ENCODE results near the gene TRIM44. TPM values are rescaled to one million over a fixed set of nuclear protein-coding genes. Genes with fewer than 3 reads are reported as not detected.

The TRIM44 gene
- polyA plus RNA-seq, 2 of the 4 experiments (the other 2 are of a cell fraction), result 19.3 to 70.4 TPM

DNA sequence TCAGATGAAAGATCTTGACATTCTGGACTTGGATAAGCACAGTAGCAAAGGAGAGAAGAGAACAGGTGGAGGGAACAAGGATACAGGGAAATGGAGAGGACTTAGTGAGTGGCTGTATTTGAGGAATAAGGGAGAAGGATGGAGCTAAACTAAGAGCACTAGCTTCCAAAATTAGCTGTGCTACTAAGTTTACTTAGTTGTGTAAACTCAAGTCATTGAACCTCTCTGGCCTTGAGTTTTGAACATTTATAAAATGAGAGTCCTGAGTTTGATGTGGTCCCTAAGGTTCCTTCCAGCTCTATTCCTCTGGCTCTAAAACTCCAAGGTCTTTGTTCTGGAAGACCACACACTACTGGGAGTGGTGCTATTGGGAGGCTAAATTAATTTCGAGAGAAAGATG, 100.7 kb downstream of the TRIM44 start:
- DNase-seq (ENCODE audit: low read depth in 1 of 2, low spot score in 1 of 2) (no peak), FAIRE-seq (no peak), ATAC-seq (no peak)
- TF ChIP-seq EHF (CRISPR knock-in tag; IDR thresholded peaks at IDR 0.05), result no peak
- Histone ChIP-seq H3K4me2 (no peak overlapping the region), H3K27ac (no peak overlapping the region), H3K9me3 (no peaks in the 10 kb centered on the region), H3K4me3 (no peak overlapping the region), H3K4me1 (no peaks in the 10 kb centered on the region)
- ChIA-PET POLR2A (no interaction called here), CTCF (interaction anchor here (1.9 kb wide), 1 partner anchor 58 kb away, joined by 6 read pairs; no protein-coding TSS in a partner anchor)
- WGBS (ENCODE audit: missing lambda C conversion rate), result 85% methylated on average over 1 of the region's 1 CpG

- H3K9me3 ChIP-seq, result no peaks in the 10 kb centered on the region
- H3K4me1 ChIP-seq, result no peaks in the 10 kb centered on the region
- no peak for ATAC-seq
- no peak for DNase-seq (ENCODE audit: low read depth in 1 of 2, low spot score in 1 of 2)
- H3K4me2 ChIP-seq, result no peak overlapping the region
- POLR2A ChIA-PET, result no interaction called here
- CTCF ChIA-PET, result no interaction called here
- TF ChIP-seq ZFP36 (IDR thresholded peaks at IDR 0.05; ENCODE audit: borderline replicate concordance, partially characterized antibody), result no peak
- no peak for TF ChIP-seq CHD4 (IDR thresholded peaks at IDR 0.05; ENCODE audit: borderline replicate concordance)
- TF ChIP-seq HEYL (CRISPR knock-in tag; IDR thresholded peaks at IDR 0.05), result no peak
- TF ChIP-seq KDM1A (IDR thresholded peaks at IDR 0.05; ENCODE audit: low read depth), result no peak
- TF ChIP-seq HOXB5 (CRISPR knock-in tag; IDR thresholded peaks at IDR 0.05), result no peak
- TF ChIP-seq NFE2L2 (conservative IDR thresholded peaks at IDR 0.05; ENCODE audit: low read length), result no peak
- TF ChIP-seq ZC3H11A (IDR thresholded peaks at IDR 0.05), result no peak
- TF ChIP-seq, protein P1, sequence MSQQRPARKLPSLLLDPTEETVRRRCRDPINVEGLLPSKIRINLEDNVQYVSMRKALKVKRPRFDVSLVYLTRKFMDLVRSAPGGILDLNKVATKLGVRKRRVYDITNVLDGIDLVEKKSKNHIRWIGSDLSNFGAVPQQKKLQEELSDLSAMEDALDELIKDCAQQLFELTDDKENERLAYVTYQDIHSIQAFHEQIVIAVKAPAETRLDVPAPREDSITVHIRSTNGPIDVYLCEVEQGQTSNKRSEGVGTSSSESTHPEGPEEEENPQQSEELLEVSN (IDR thresholded peaks at IDR 0.05; ENCODE audit: borderline replicate concordance, low read depth), result no peak
- no peak for TF ChIP-seq BCL3 (IDR thresholded peaks at IDR 0.05)
- TF ChIP-seq RCOR1 (IDR thresholded peaks at IDR 0.05; ENCODE audit: low read depth, low read length), result no peak
- TF ChIP-seq HDAC2 (IDR thresholded peaks at IDR 0.05), result no peak
- no peak for TF ChIP-seq EP300 (IDR thresholded peaks at IDR 0.05)
- TF ChIP-seq, protein P2, sequence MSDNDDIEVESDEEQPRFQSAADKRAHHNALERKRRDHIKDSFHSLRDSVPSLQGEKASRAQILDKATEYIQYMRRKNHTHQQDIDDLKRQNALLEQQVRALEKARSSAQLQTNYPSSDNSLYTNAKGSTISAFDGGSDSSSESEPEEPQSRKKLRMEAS (IDR thresholded peaks at IDR 0.05), result no peak
- no peak for TF ChIP-seq PHF8 (IDR thresholded peaks at IDR 0.05; ENCODE audit: borderline replicate concordance, low read depth)
- no peak for TF ChIP-seq SREBF2 (IDR thresholded peaks at IDR 0.05)
- no peak overlapping the region for H3K27ac ChIP-seq
- 94% methylated on average over 4 of the region's 4 CpGs for WGBS (ENCODE audit: missing lambda C conversion rate)
- H3K4me3 ChIP-seq, result no peak overlapping the region
- no peak for FAIRE-seq
These were observed 101.2 kb downstream of the TRIM44 start for GRCh38 chr11:35763765-35764164.

DNA sequence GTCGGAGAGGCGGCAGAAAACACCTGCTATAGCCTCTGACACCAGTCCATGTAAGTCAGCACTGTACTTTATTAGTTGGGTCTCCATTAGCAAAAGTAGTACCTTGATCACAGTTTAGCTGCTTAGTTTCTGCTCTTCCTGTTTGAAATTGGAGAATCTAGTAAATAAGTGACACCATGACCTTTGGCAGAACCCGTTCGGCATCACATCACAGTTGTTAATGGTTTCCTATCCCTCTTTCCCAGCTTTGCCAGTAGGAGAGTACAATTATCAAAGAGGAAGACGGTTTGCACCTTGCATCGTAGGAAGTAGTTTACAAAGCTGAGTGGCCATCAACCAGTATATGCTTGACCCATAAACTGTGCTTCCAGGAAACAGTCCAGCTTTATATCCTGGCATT, 101.8 kb downstream of the TRIM44 start:
- 86% methylated on average over 6 of the region's 6 CpGs for WGBS (ENCODE audit: missing lambda C conversion rate)
- POLR2A ChIA-PET, result no interaction called here
- no peak for TF ChIP-seq CEBPB (IDR thresholded peaks at IDR 0.05)
- no peak for TF ChIP-seq CHD2 (IDR thresholded peaks at IDR 0.05; ENCODE audit: low read length, partially characterized antibody)
- no peak for TF ChIP-seq JUN (IDR thresholded peaks at IDR 0.05)
- no peak for TF ChIP-seq EP300 (IDR thresholded peaks at IDR 0.05)
- no peak for TF ChIP-seq RARB (CRISPR knock-in tag; IDR thresholded peaks at IDR 0.05)
- no peak for TF ChIP-seq CBX2 (IDR thresholded peaks at IDR 0.05; ENCODE audit: borderline replicate concordance, low read depth)
- no peak for TF ChIP-seq CHD4 (IDR thresholded peaks at IDR 0.05; ENCODE audit: borderline replicate concordance)
- no peak for ATAC-seq
- FAIRE-seq, result no peak
- CTCF ChIA-PET, result no interaction called here
- Histone ChIP-seq H3K27ac (no peak overlapping the region), H3K4me2 (no peak overlapping the region), H3K4me1 (no peaks in the 10 kb centered on the region), H3K9me3 (no peaks in the 10 kb centered on the region), H3K4me3 (no peak overlapping the region)
- no peak for DNase-seq (ENCODE audit: low read depth in 1 of 2, low spot score in 1 of 2)

- DNase-seq (ENCODE audit: low read depth in 1 of 2, low spot score in 1 of 2), result no peak
- Histone ChIP-seq H3K27ac (no peak overlapping the region), H3K4me1 (no peaks in the 10 kb centered on the region), H3K9me3 (no peaks in the 10 kb centered on the region), H3K4me2 (no peak overlapping the region), H3K4me3 (no peak overlapping the region)
- no peak for ATAC-seq
- CTCF ChIA-PET, result interaction anchor here (0.6 kb wide), 1 partner anchor 269 kb away, joined by 3 read pairs; no protein-coding TSS in a partner anchor
- no peak for FAIRE-seq
- 88% methylated on average over 1 of the region's 1 CpG for WGBS (ENCODE audit: missing lambda C conversion rate)
- POLR2A ChIA-PET, result no interaction called here
- TF ChIP-seq RNF2 (IDR thresholded peaks at IDR 0.05; ENCODE audit: borderline replicate concordance, low read depth), result no peak
- TF ChIP-seq, protein P3, sequence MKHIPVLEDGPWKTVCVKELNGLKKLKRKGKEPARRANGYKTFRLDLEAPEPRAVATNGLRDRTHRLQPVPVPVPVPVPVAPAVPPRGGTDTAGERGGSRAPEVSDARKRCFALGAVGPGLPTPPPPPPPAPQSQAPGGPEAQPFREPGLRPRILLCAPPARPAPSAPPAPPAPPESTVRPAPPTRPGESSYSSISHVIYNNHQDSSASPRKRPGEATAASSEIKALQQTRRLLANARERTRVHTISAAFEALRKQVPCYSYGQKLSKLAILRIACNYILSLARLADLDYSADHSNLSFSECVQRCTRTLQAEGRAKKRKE (CRISPR knock-in tag; IDR thresholded peaks at IDR 0.05; ENCODE audit: low read depth), result no peak
- TF ChIP-seq, protein P4, sequence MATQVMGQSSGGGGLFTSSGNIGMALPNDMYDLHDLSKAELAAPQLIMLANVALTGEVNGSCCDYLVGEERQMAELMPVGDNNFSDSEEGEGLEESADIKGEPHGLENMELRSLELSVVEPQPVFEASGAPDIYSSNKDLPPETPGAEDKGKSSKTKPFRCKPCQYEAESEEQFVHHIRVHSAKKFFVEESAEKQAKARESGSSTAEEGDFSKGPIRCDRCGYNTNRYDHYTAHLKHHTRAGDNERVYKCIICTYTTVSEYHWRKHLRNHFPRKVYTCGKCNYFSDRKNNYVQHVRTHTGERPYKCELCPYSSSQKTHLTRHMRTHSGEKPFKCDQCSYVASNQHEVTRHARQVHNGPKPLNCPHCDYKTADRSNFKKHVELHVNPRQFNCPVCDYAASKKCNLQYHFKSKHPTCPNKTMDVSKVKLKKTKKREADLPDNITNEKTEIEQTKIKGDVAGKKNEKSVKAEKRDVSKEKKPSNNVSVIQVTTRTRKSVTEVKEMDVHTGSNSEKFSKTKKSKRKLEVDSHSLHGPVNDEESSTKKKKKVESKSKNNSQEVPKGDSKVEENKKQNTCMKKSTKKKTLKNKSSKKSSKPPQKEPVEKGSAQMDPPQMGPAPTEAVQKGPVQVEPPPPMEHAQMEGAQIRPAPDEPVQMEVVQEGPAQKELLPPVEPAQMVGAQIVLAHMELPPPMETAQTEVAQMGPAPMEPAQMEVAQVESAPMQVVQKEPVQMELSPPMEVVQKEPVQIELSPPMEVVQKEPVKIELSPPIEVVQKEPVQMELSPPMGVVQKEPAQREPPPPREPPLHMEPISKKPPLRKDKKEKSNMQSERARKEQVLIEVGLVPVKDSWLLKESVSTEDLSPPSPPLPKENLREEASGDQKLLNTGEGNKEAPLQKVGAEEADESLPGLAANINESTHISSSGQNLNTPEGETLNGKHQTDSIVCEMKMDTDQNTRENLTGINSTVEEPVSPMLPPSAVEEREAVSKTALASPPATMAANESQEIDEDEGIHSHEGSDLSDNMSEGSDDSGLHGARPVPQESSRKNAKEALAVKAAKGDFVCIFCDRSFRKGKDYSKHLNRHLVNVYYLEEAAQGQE (IDR thresholded peaks at IDR 0.05), result no peak
- no peak for TF ChIP-seq GATA3 (IDR thresholded peaks at IDR 0.05; ENCODE audit: borderline replicate concordance)
- TF ChIP-seq, protein P1 (IDR thresholded peaks at IDR 0.05; ENCODE audit: borderline replicate concordance, low read depth), result no peak
- no peak for TF ChIP-seq POLR2AphosphoS2 (conservative IDR thresholded peaks at IDR 0.05; ENCODE audit: low read length)
- TF ChIP-seq JUN (IDR thresholded peaks at IDR 0.05), result no peak
These were observed 102.6 kb downstream of the TRIM44 start for GRCh38 chr11:35765211-35765610.

All from A549 (cell line).